CD14-positive monocyte (primary cell): ENCODE results near the gene LTBP2. TPM values are rescaled to one million over a fixed set of nuclear protein-coding genes. Genes with fewer than 3 reads are reported as not detected.
A peak's percentile ranks its signal among the peaks of the same experiment; 100 is the strongest.

Source experiments
- DNase-seq, 3 donors: peaks; one replicate each; pipeline ENCODE4 v3.0.0-alpha.2; 2011 to 2022
- H2AFZ ChIP-seq: 2 replicates; pipeline ENCODE4 v1.6.0; 2012; ENCODE audit warnings: mild to moderate bottlenecking, low read depth, low read length, inconsistent platforms; ENCODE audit not compliant: insufficient read depth, poor library complexity, severe bottlenecking
- H3K27ac ChIP-seq, 2 donors: 1 replicate in 1 of 2; 2 replicates in 1 of 2; pipeline ENCODE4 v1.5.1; 2012 to 2013; ENCODE audit warnings: low read length in 2 of 2, control low read depth in 1 of 2, inconsistent platforms in 1 of 2, low read depth in 1 of 2, mild to moderate bottlenecking in 1 of 2
- H3K27me3 ChIP-seq, 2 donors: one replicate each; pipeline versions ENCODE4 v1.6.0 to v1.6.1; 2011 to 2013; ENCODE audit warnings: low read length in 2 of 2; ENCODE audit not compliant: control insufficient read depth in 2 of 2, insufficient read depth in 2 of 2
- H3K36me3 ChIP-seq, 2 donors: replicated peaks in 1 of 2; 1 replicate in 1 of 2; 2 replicates in 1 of 2; pipeline versions ENCODE4 v1.5.1 to v1.6.1; 2012 to 2013; ENCODE audit warnings: low read length in 2 of 2, control low read depth in 1 of 2, inconsistent platforms in 1 of 2, mild to moderate bottlenecking in 1 of 2; ENCODE audit not compliant: insufficient read depth in 2 of 2, control insufficient read depth in 1 of 2
- H3K4me1 ChIP-seq, 2 donors: 1 replicate in 1 of 2; 2 replicates in 1 of 2; pipeline versions ENCODE4 v1.5.1 to v1.6.1; 2012 to 2013; ENCODE audit warnings: low read length in 2 of 2, control low read depth in 1 of 2, inconsistent platforms in 1 of 2, mild to moderate bottlenecking in 1 of 2, moderate library complexity in 1 of 2; ENCODE audit not compliant: insufficient read depth in 2 of 2, control insufficient read depth in 1 of 2
- H3K4me2 ChIP-seq: replicated peaks from 2 replicates; pipeline ENCODE3; 2012; ENCODE audit warnings: low read length, moderate library complexity, mild to moderate bottlenecking; ENCODE audit not compliant: poor library complexity, severe bottlenecking; ENCODE audit errors: extremely low read depth
- H3K4me3 ChIP-seq, 3 experiments: fragments of 200-600 bp in 1 of 3; sonication (generic) in 1 of 3; replicated peaks in 1 of 3; 1 replicate in 2 of 3; 2 replicates in 1 of 3; pipeline ENCODE4 v1.5.1; 2011 to 2013; ENCODE audit warnings: low read length in 3 of 3, mild to moderate bottlenecking in 3 of 3, control low read depth in 2 of 3, low read depth in 2 of 3, inconsistent platforms in 1 of 3, moderate library complexity in 1 of 3
- H3K79me2 ChIP-seq: 2 replicates; pipeline ENCODE4 v1.6.0; 2012; ENCODE audit warnings: mild to moderate bottlenecking, control low read depth, inconsistent platforms, low read length, moderate library complexity; ENCODE audit not compliant: insufficient read depth
- H3K9ac ChIP-seq: 2 replicates; pipeline ENCODE4 v1.6.0; 2017; ENCODE audit warnings: low read length, mild to moderate bottlenecking; ENCODE audit not compliant: insufficient read depth, poor library complexity, severe bottlenecking
- H3K9me3 ChIP-seq, 2 donors: replicated peaks in 1 of 2; 1 replicate in 1 of 2; 2 replicates in 1 of 2; pipeline versions ENCODE4 v1.5.1 to v1.6.1; 2012 to 2013; ENCODE audit warnings: low read length in 2 of 2, control low read depth in 1 of 2; ENCODE audit not compliant: control insufficient read depth in 1 of 2, insufficient read depth in 1 of 2
- H4K20me1 ChIP-seq: 2 replicates; pipeline ENCODE4 v1.6.0; 2012; ENCODE audit warnings: mild to moderate bottlenecking, low read length, control low read depth, moderate library complexity; ENCODE audit not compliant: insufficient read depth
- H3K27ac Mint-ChIP-seq, 7 donors: one replicate each; pipeline ENCODE4 v1.8.0; 2020; ENCODE audit warnings: mild to moderate bottlenecking in 7 of 7, mixed read lengths in 7 of 7, moderate library complexity in 6 of 7, inconsistent platforms in 2 of 7
- H3K27me3 Mint-ChIP-seq, 3 donors: one replicate each; pipeline ENCODE4 v1.8.0; 2021 to 2022; ENCODE audit warnings: low read depth in 3 of 3, mild to moderate bottlenecking in 3 of 3, mixed read lengths in 3 of 3, moderate library complexity in 3 of 3, inconsistent platforms in 1 of 3
- H3K36me3 Mint-ChIP-seq, 2 donors: one replicate each; pipeline ENCODE4 v1.8.0; 2020; ENCODE audit warnings: mixed read lengths in 2 of 2, inconsistent platforms in 1 of 2, mild to moderate bottlenecking in 1 of 2
- H3K4me1 Mint-ChIP-seq: one replicate; pipeline ENCODE4 v1.8.0; 2020; ENCODE audit warnings: mild to moderate bottlenecking, mixed read lengths
- H3K4me3 Mint-ChIP-seq, 2 donors: one replicate each; pipeline ENCODE4 v1.8.0; 2020; ENCODE audit warnings: mild to moderate bottlenecking in 2 of 2, mixed read lengths in 2 of 2, moderate library complexity in 1 of 2
- H3K9me3 Mint-ChIP-seq, 7 donors: one replicate each; pipeline ENCODE4 v1.8.0; 2020 to 2022; ENCODE audit warnings: mixed read lengths in 7 of 7, mild to moderate bottlenecking in 6 of 7, moderate library complexity in 6 of 7, inconsistent platforms in 2 of 7
- WGBS: methylation state at CpG from one replicate; pipeline ENCODE4 v1.1.5; 2013; ENCODE audit warnings: missing lambda C conversion rate; ENCODE audit not compliant: insufficient coverage; 5-methylcytosine and 5-hydroxymethylcytosine counted together
- intact Hi-C, 2 donors: fragments of 100-400 bp; cut with micrococcal nuclease; formaldehyde crosslinking; loops; one replicate each; pipeline versions ENCODE4 v1.15.0 to v1.15.1; 2023
- polyA plus RNA-seq, 3 donors: library from polyadenylated mRNA; depleted of rRNA in 1 of 3; unstranded in 2 of 3; stranded (reverse) in 1 of 3; fragments of 300-500 nt in 2 of 3; fragments of >200 nt in 1 of 3; fragmentation: Illumina TruSeq in 2 of 3; gene quantifications; 1 replicate in 2 of 3; 2 replicates in 1 of 3; pipeline ENCODE4 v1.2.3, GENCODE V29; 2012 to 2021
- TF ChIP-seq, protein P1 (sequence below): fragments of 200-600 bp; IDR thresholded peaks from one replicate; pipeline ENCODE4 v1.8.0; 2022; ENCODE audit warnings: antibody characterized with exemption, mild to moderate bottlenecking

Gene LTBP2
- polyA plus RNA-seq, 3 donors: 0.04 to 0.24 (median 0.11) TPM

DNA sequence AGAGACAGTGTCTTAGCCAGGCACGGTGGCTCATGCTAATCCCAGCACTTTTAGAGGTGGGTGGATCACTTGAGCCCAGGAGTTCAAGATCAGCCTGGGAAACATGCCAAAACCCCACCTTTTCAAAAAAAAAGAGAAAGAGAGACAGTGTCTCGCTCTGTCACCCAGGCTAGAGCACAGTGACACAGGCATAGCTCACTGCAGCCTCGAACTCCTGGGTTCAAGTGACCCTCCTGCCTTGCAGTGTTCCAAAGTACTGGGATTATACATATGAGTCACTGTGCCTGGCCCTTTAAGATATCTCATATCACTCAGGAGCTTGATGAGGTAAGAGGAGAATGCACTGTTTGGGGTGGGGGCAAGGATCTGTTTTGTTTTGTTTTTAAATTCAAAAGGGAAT lies 48.1 kb upstream of the LTBP2 start:
- peak overlapping the region in 1 of 7 donors; percentile 7 for H3K27ac Mint-ChIP-seq
- no peaks in the 10 kb centered on the region for H3K9me3 Mint-ChIP-seq
- no peak overlapping the region for H3K4me3 Mint-ChIP-seq

DNA sequence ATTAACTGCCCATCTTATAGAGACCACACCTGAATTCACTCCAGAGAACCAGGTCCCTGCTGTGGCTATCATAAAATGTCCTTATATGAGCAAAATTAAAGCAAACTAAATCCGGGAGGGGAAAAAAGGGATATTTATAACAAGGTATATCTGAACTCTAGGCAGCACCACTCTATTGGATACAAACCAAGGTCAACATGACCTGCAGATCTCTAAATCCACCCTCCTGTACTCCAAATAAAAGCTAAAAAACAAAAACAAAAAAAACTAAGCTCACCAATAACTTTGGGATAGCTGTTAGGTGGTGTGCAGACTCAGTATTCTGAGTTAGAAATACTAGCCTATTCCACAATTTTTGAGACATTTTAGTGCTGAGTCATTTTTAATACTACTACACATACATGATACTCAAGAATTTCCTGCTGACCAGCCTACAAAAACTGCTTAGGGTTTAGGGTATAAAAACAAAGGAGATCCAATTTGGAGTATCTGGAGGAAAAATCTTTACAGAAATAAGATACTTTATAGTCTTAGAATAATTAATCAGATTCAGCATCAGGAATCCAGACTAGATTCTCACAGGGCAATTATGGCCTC lies 46.6 kb upstream of the LTBP2 start:
- intact Hi-C loops: no loop called here

More for the DNA sequence above, 48.1 kb upstream of the LTBP2 start:
- no peak overlapping the region for H2AFZ ChIP-seq
- no peak overlapping the region for H3K4me2 ChIP-seq
- no peaks in the 10 kb centered on the region for H3K9me3 ChIP-seq
- H3K79me2 ChIP-seq: no peaks in the 10 kb centered on the region
- 100% methylated on average over 2 of the region's 3 CpGs for WGBS
- DNase-seq: no peak
- no peaks in the 10 kb centered on the region for H4K20me1 ChIP-seq
- intact Hi-C loops: no loop called here
- H3K4me1 ChIP-seq: peaks cover 0 to 5% of the 10 kb centered on the region in 2 donors
- peaks cover 0 to 3% (median 0%) of the 10 kb centered on the region in 3 donors for H3K27me3 Mint-ChIP-seq
- H3K4me1 Mint-ChIP-seq: peaks cover 7% of the 10 kb centered on the region
- peaks cover 62 to 97% of the 10 kb centered on the region in 2 donors for H3K36me3 ChIP-seq
- H3K27ac ChIP-seq: no peak overlapping the region
- H3K4me3 ChIP-seq: no peak overlapping the region
- H3K9ac ChIP-seq: no peak overlapping the region
- peaks cover 78 to 83% of the 10 kb centered on the region in 2 donors for H3K36me3 Mint-ChIP-seq
- H3K27me3 ChIP-seq: no peaks in the 10 kb centered on the region
- TF ChIP-seq, protein P1, sequence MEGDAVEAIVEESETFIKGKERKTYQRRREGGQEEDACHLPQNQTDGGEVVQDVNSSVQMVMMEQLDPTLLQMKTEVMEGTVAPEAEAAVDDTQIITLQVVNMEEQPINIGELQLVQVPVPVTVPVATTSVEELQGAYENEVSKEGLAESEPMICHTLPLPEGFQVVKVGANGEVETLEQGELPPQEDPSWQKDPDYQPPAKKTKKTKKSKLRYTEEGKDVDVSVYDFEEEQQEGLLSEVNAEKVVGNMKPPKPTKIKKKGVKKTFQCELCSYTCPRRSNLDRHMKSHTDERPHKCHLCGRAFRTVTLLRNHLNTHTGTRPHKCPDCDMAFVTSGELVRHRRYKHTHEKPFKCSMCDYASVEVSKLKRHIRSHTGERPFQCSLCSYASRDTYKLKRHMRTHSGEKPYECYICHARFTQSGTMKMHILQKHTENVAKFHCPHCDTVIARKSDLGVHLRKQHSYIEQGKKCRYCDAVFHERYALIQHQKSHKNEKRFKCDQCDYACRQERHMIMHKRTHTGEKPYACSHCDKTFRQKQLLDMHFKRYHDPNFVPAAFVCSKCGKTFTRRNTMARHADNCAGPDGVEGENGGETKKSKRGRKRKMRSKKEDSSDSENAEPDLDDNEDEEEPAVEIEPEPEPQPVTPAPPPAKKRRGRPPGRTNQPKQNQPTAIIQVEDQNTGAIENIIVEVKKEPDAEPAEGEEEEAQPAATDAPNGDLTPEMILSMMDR: no peak

More for the DNA sequence above, 46.6 kb upstream of the LTBP2 start:
- no CpG with 5 or more reads among the region's 1 CpG for WGBS
- H3K4me3 ChIP-seq: no peak overlapping the region
- H3K36me3 Mint-ChIP-seq: peaks cover 76 to 82% of the 10 kb centered on the region in 2 donors
- H3K36me3 ChIP-seq: peaks cover 50 to 96% of the 10 kb centered on the region in 2 donors
- peaks cover 7% of the 10 kb centered on the region for H3K4me1 Mint-ChIP-seq
- H3K9me3 Mint-ChIP-seq: no peaks in the 10 kb centered on the region
- TF ChIP-seq, protein P1: no peak
- no peak overlapping the region for H3K27ac ChIP-seq
- H3K4me3 Mint-ChIP-seq: no peak overlapping the region
- no peaks in the 10 kb centered on the region for H3K9me3 ChIP-seq
- H3K4me2 ChIP-seq: no peak overlapping the region
- H3K27me3 Mint-ChIP-seq: peaks cover 0 to 3% (median 0%) of the 10 kb centered on the region in 3 donors
- DNase-seq: no peak
- H3K79me2 ChIP-seq: no peaks in the 10 kb centered on the region
- no peaks in the 10 kb centered on the region for H4K20me1 ChIP-seq
- peaks cover 0 to 5% of the 10 kb centered on the region in 2 donors for H3K4me1 ChIP-seq
- H3K9ac ChIP-seq: no peak overlapping the region
- H2AFZ ChIP-seq: no peak overlapping the region
- no peaks in the 10 kb centered on the region for H3K27me3 ChIP-seq
- H3K27ac Mint-ChIP-seq: no peak overlapping the region
